Fibroblast of mammary gland (primary cell): Measurements from ENCODE around the gene HIPK2.

Experiments used
- DNase-seq: peaks from one replicate; pipeline ENCODE4 v3.0.0-alpha.2; 2010; ENCODE audit warnings: low read depth
- H3K4me3 ChIP-seq: 2 replicates; pipeline ENCODE4 v1.5.1; 2011; ENCODE audit warnings: low read depth, mild to moderate bottlenecking, low read length, moderate library complexity; ENCODE audit not compliant: control insufficient read depth
- CTCF ChIP-seq: conservative IDR thresholded peaks from 2 replicates; pipeline ENCODE4 v1.5.1; 2011; ENCODE audit warnings: low read depth, low read length, inconsistent platforms; ENCODE audit not compliant: control insufficient read depth, insufficient read depth

The HIPK2 gene

DNA sequence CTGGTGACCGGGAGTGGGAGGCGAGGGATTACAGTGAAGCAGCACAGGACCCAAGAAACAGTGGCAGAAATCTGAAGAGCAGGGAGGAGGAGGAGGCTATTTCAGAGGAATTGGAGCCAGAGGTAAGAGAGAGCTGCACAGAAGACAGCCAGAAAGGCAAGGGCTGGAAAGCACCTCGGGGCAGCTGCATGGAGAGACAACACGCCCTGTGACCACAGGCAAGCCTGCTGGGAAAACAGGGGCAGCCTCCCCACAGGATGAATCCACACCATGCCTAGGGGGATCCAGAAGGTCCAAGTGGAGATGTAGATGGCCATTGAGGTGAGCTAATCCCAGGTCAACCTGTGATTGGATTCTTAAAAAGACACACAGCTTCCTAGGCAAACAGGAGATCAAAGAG is 135.5 kb downstream of the HIPK2 start:
- no peak for TF ChIP-seq CTCF
- DNase-seq: no peak
- H3K4me3 ChIP-seq: no peak overlapping the region

- no peak for DNase-seq
- no peak overlapping the region for H3K4me3 ChIP-seq
- no peak for TF ChIP-seq CTCF
These were observed 136.3 kb downstream of the HIPK2 start for GRCh38 chr7:139641337-139641992.

- no peak for DNase-seq
These were observed 137.1 kb downstream of the HIPK2 start for GRCh38 chr7:139640681-139641080.

DNA sequence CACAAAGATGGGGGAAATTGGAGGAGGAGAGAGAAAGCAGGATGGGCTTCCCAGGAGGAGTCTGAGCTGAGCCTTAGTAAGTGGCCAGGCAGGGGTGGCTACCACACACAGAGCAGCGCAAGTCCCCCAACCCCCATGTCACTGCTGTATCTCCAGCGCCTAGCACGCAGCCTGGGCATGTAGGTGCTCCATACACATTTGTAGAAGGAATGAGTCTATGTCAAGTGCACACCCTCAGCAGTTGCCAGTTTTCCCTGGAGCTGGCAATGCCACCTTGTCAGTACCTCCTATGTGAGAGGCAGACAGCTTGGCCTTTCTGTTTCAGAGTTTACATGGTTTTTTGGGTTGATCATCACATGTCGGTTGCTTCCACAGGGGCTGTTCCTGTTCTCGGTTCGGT is 138.2 kb downstream of the HIPK2 start:
- no peak for DNase-seq
- H3K4me3 ChIP-seq: no peak overlapping the region
- no peak for TF ChIP-seq CTCF

More at GRCh38 chr7:139640681-139641080, 137.1 kb downstream of the HIPK2 start:
- TF ChIP-seq CTCF: no peak
- H3K4me3 ChIP-seq: no peak overlapping the region

DNA sequence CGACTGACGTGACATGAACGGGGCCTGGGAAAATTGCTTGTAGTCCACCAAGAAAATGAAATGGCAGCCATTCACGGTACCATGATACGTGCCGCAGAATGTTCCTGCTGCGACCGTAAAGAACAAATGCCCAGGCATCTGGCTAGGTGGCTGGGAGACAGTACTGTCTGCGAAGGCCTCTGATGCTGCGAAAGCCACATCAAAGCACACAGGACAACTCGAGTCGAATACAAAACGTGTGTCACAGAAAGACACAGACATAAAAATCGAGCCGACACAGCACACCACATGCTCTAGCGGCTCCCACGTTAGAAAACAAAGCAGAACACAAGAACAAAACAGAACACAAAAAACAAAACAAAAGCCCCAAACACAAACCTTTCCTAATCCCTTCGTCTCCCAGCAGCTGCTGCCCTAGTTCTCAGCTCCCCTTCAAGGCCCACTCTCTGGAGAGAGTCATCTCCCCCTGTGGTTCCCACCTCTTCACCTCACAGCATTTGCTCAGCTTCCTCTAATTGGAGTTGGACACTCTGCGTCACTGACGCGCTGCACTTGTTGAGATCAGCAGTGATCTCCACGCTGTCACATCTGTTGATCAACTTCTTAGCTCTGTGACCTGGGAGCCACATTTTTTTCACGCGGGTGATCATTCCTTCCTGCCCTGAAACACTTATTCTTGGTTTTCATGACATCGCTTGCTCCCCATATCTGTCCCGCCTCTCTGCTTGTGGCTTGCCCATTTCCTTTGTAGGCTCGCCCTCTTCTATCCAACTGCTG is 142.1 kb downstream of the HIPK2 start:
- no peak for DNase-seq
- TF ChIP-seq CTCF: no peak
- H3K4me3 ChIP-seq: no peak overlapping the region

DNA sequence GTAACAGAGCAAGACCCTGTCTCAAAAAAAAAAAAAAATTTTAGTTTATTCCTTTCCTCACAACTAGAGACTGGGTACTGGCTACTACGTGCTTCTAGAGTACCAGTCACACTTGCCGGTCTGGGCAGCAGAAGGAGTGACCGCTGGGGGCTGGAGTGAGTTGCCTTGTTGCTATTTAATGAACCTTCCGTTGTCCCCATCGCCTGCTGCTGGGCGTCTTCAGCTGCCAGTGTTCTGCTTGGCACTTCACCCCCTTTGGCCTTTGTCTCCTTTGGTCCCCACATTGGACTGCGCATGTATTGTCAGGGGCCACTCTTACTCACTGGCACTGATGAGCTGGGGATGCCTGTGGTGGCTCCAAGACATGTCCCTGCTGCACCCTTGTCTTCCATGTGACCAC is 143.7 kb downstream of the HIPK2 start:
- H3K4me3 ChIP-seq: no peak overlapping the region
- no peak for TF ChIP-seq CTCF
- DNase-seq: no peak
